Natural killer cell (primary cell): ENCODE measurements around the gene SPACA6. TPM values are rescaled to one million over a fixed set of nuclear protein-coding genes. Genes with fewer than 3 reads are reported as not detected.

ENCODE experiments used
- ATAC-seq, 3 donors: fragments of 150-1000 bp in 2 of 3; fragments of 200-7000 bp in 1 of 3; cut with Tn5 transposase; 1 replicate in 1 of 3; 2 replicates in 2 of 3; pipeline ENCODE4 v1.10.0; 2021; ENCODE audit warnings: mild to moderate bottlenecking in 2 of 3, moderate library complexity in 2 of 3
- DNase-seq, 2 donors: peaks; one replicate each; pipeline versions ENCODE4 v3.0.0 to v3.0.0-alpha.2; 2013 to 2021; ENCODE audit warnings: mixed read lengths in 1 of 2
- H3K27ac ChIP-seq: one replicate; pipeline ENCODE4 v1.5.1; 2013; ENCODE audit warnings: mild to moderate bottlenecking, low read length
- H3K27me3 ChIP-seq: one replicate; pipeline ENCODE4 v1.6.1; 2013; ENCODE audit warnings: low read length; ENCODE audit not compliant: control insufficient read depth, insufficient read depth
- H3K36me3 ChIP-seq: one replicate; pipeline ENCODE4 v1.6.1; 2013; ENCODE audit warnings: low read length; ENCODE audit not compliant: control insufficient read depth, insufficient read depth
- H3K4me1 ChIP-seq: one replicate; pipeline ENCODE4 v1.6.1; 2013; ENCODE audit warnings: low read length; ENCODE audit not compliant: control insufficient read depth, insufficient read depth
- H3K4me3 ChIP-seq: one replicate; pipeline ENCODE4 v1.5.1; 2013; ENCODE audit warnings: low read length
- H3K9me3 ChIP-seq: one replicate; pipeline ENCODE4 v1.6.1; 2013; ENCODE audit warnings: low read length; ENCODE audit not compliant: control insufficient read depth, insufficient read depth
- H3K27ac Mint-ChIP-seq, 2 donors: one replicate each; pipeline ENCODE4 v1.8.0; 2022; ENCODE audit warnings: mild to moderate bottlenecking in 2 of 2, mixed read lengths in 2 of 2, moderate library complexity in 1 of 2
- H3K27me3 Mint-ChIP-seq, 2 donors: one replicate each; pipeline ENCODE4 v1.8.0; 2022; ENCODE audit warnings: low read depth in 2 of 2, mixed read lengths in 2 of 2
- H3K36me3 Mint-ChIP-seq: one replicate; pipeline ENCODE4 v1.8.0; 2022; ENCODE audit warnings: mixed read lengths
- H3K4me1 Mint-ChIP-seq, 2 donors: one replicate each; pipeline ENCODE4 v1.8.0; 2022; ENCODE audit warnings: mixed read lengths in 2 of 2
- H3K4me3 Mint-ChIP-seq: one replicate; pipeline ENCODE4 v1.8.0; 2022; ENCODE audit warnings: mild to moderate bottlenecking, moderate library complexity, mixed read lengths
- H3K9me3 Mint-ChIP-seq, 2 donors: one replicate each; pipeline ENCODE4 v1.8.0; 2022; ENCODE audit warnings: mixed read lengths in 2 of 2
- WGBS: methylation state at CpG from one replicate; pipeline ENCODE4 v1.1.7; 2013; ENCODE audit warnings: missing lambda C conversion rate; ENCODE audit not compliant: insufficient coverage; 5-methylcytosine and 5-hydroxymethylcytosine counted together
- intact Hi-C: fragments of 100-400 bp; cut with micrococcal nuclease; formaldehyde crosslinking; loops from one replicate; pipeline ENCODE4 v1.14.2; 2022
- total RNA-seq, 4 donors: library from RNA; stranded (reverse); fragments of 120-200 nt in 1 of 4; gene quantifications; one replicate each; pipeline versions ENCODE4 v1.2.3 to v1.2.4, GENCODE V29; 2013 to 2022
- TF ChIP-seq, protein P1 (sequence below): fragments of 200-600 bp; IDR thresholded peaks from one replicate; pipeline ENCODE4 v1.8.0; 2022; ENCODE audit warnings: antibody characterized with exemption

Gene SPACA6
- total RNA-seq, 3 donors from 2014 or later (not counting 1 experiment from before 2014, with no cell fraction given): 2.2 to 9.4 (median 3.7) TPM

- Mint-ChIP-seq H3K4me3 (peak overlapping the region; percentile 63), H3K27ac (no peak overlapping the region), H3K36me3 (no peaks in the 10 kb centered on the region), H3K4me1 (peaks cover 6 to 23% of the 10 kb centered on the region in 2 donors), H3K27me3 (peaks cover 43 to 58% of the 10 kb centered on the region in 2 donors), H3K9me3 (no peaks in the 10 kb centered on the region)
- TF ChIP-seq, protein P1, sequence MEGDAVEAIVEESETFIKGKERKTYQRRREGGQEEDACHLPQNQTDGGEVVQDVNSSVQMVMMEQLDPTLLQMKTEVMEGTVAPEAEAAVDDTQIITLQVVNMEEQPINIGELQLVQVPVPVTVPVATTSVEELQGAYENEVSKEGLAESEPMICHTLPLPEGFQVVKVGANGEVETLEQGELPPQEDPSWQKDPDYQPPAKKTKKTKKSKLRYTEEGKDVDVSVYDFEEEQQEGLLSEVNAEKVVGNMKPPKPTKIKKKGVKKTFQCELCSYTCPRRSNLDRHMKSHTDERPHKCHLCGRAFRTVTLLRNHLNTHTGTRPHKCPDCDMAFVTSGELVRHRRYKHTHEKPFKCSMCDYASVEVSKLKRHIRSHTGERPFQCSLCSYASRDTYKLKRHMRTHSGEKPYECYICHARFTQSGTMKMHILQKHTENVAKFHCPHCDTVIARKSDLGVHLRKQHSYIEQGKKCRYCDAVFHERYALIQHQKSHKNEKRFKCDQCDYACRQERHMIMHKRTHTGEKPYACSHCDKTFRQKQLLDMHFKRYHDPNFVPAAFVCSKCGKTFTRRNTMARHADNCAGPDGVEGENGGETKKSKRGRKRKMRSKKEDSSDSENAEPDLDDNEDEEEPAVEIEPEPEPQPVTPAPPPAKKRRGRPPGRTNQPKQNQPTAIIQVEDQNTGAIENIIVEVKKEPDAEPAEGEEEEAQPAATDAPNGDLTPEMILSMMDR: no peak
- Histone ChIP-seq H3K36me3 (no peaks in the 10 kb centered on the region), H3K4me3 (peak overlapping the region; percentile 40), H3K27ac (peak overlapping the region; percentile 56), H3K4me1 (peaks cover 15% of the 10 kb centered on the region), H3K27me3 (peaks cover 24% of the 10 kb centered on the region), H3K9me3 (peaks cover under 1% of the 10 kb centered on the region)
- DNase-seq (peak in 1 of 2 donors; percentile 79), ATAC-seq (peak; percentile 75 to 80 (median 77))
- WGBS: 2% methylated on average over 7 of the region's 21 CpGs
- intact Hi-C loops: no loop called here
Observed at GRCh38 chr19:51690454-51691073, 2.6 kb upstream of the SPACA6 start.

DNA sequence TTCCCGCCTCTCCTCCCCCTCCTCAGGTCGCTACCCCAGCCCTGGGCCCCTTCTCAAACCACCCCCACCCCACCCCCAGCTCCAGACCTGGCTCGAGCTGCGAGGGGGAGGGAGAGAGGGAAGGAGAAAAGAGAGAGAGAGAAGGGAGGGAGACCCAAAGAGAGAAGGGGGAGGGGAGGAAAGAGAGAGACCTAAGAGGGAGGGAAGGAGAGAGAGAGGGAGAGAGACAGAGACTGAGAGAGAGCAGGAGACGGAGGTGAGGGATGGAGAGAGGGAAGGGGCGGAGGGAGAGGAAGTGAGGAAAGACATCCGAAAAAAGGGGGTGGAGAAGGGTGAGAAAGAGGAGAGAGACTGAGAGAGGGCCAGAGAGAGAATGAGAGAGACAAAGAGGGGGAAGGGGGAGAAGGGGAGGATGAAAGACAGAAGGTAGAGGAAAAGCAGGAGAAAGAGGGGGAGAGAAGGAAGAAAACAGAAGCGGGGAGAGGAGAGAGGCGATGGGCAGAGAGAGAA is 2.0 kb upstream of the SPACA6 start:
- H3K4me3 ChIP-seq: peak overlapping the region; percentile 40
- TF ChIP-seq, protein P1: no peak
- Mint-ChIP-seq H3K27ac (no peak overlapping the region), H3K4me1 (peaks cover 6 to 23% of the 10 kb centered on the region in 2 donors), H3K4me3 (peak overlapping the region; percentile 57), H3K9me3 (no peaks in the 10 kb centered on the region), H3K36me3 (no peaks in the 10 kb centered on the region), H3K27me3 (peaks cover 37 to 60% of the 10 kb centered on the region in 2 donors)
- H3K9me3 ChIP-seq: no peaks in the 10 kb centered on the region
- peaks cover 24% of the 10 kb centered on the region for H3K27me3 ChIP-seq
- intact Hi-C loops: no loop called here
- no peaks in the 10 kb centered on the region for H3K36me3 ChIP-seq
- WGBS: 35% methylated on average over 7 of the region's 9 CpGs
- peaks cover 15% of the 10 kb centered on the region for H3K4me1 ChIP-seq
- H3K27ac ChIP-seq: no peak overlapping the region
- ATAC-seq (no peak), DNase-seq (no peak)

DNA sequence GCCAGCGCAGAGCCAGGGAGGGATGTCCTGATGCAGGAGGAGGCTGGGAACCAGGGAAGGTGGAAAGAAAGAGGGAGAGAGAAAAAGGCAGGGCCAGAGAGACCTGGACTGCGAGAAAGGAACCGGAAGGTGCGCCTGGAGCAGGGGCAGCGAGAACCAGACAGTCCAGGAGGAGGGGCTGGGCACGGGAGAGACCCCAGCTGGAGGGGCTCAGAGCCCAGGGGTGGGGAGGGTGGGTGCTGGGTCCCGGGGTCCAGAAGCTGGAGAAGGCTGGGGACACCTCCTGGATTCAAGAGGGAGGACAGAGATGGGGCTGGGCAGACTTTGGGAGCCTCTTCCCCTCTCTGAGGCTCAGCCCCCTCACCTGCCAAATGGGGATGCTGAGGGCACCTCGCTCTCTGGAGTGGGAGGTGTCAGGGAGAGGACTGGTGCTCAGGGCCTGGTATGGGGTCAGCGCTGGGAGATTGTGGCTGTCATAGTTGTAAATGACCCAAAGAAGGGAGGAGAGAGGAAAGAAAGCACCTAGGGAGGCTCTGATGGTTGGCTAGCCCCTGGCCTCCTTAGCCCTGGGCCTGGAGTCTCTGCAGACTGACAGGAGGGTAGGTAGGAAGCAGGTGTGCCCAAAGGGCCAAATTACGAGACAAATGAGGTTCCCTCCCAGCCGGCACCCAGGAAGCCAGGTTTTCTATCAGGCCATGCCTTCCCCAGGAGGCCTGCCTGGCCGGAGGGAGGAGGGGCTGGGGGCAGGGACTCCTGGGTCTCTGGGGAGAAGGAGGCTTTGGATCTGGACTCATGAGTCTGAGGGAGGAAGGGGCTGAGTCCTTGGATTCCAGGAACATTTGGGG is 1.3 kb upstream of the SPACA6 start:
- Histone ChIP-seq H3K4me3 (no peak overlapping the region), H3K9me3 (no peaks in the 10 kb centered on the region), H3K27me3 (peaks cover 24% of the 10 kb centered on the region), H3K27ac (no peak overlapping the region), H3K4me1 (peaks cover 15% of the 10 kb centered on the region), H3K36me3 (no peaks in the 10 kb centered on the region)
- ATAC-seq (no peak), DNase-seq (no peak)
- TF ChIP-seq, protein P1: no peak
- H3K9me3 Mint-ChIP-seq: no peaks in the 10 kb centered on the region
- intact Hi-C loops: no loop called here
- H3K4me3 Mint-ChIP-seq: peak overlapping the region; percentile 57
- H3K36me3 Mint-ChIP-seq: no peaks in the 10 kb centered on the region
- H3K4me1 Mint-ChIP-seq: peaks cover 6 to 23% of the 10 kb centered on the region in 2 donors
- 75% methylated on average over 12 of the region's 12 CpGs for WGBS
- H3K27me3 Mint-ChIP-seq: peaks cover 30 to 59% of the 10 kb centered on the region in 2 donors
- H3K27ac Mint-ChIP-seq: no peak overlapping the region
